GM10847 (cell line): ENCODE measurements around the gene SLC4A7.

Experiments
- POLR2A ChIP-seq: IDR thresholded peaks from 2 replicates; pipeline ENCODE4 v1.6.1; 2011; ENCODE audit not compliant: insufficient read length; ENCODE audit errors: extremely low read depth

Gene SLC4A7

DNA sequence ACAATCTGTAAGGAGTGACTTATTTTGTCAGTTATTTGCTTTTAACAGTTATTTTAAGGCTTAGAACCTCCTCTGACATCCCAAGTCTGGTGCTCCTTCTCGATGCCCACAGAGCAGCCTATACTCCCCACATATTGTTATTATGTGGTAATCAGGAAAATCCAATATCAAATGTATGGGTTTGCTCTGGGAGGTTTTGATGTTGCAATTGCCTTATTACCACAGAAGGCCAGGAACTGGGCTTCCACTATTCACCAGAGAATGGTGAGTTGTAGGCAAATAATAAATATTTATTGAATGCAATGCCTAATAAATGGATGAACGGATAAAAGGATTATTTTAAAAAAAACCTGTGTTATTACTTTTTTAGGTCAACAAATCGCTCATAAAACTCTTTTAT lies 127.2 kb downstream of the SLC4A7 start:
- no peak for TF ChIP-seq POLR2A

DNA sequence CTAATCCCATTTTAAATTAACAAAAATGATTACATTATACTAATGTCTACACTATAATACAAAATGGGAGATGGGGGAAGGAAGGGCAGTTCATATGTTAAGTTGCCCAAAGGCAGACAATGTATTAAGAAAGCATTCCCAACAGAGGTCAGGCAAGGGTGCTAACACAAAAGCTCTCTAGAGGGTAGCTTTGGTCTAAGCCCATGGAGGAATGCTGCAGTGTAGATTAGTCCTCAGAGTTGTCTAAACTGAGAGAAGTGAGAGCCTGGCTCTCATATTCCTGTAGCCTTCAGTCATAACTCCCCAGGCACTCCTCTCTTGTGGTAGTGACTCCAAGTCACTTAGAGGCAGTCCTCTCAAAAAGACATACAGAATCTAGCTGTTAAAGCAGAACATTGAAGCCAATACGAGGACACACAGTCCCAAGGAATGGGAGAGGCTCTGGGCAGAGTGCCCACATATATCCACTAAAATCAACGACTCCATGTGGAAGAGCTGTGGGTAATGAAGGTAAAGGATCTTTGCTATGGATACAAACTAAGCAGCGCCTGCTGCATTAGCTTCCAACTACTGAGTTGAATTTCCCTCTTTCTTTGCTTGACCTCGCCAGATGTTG lies 129.5 kb downstream of the SLC4A7 start:
- TF ChIP-seq POLR2A, result no peak

DNA sequence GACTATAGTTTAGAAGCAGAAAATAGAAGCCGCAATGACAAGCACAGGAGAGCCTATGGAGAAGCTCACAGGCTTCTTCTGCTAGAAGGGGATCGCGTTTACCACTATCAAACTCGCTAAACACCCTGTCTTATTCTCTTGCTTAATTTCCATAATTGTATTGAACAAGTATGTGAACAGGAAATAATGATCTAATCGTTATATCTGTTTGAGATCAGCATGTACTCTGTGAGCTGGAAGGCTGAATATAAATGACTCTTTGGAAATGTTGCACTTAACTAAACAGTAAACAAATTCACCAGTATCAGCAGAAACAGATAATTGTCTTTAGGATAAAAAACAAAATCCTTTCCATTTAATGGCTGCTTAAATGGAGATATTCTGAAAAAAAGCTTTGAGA lies 130.0 kb downstream of the SLC4A7 start:
- TF ChIP-seq POLR2A, result no peak

DNA sequence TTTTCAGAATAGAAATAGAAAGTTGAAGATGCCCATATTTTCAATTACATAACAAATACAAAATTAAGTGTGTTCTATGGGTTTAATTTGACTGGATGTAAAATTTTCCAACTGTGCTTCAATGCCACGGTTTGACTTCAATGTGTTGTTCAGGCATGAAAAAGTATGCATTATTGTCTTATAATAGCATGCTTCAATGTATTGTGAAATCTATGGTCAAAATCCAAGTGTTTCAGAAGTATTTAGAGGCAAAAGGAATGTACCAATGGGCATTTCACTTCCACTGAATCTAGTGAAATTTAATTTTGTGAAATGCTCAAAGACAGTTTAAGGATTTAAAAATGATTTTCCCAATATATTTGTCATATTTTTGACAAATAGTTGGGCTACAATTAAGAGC lies 131.0 kb downstream of the SLC4A7 start:
- TF ChIP-seq POLR2A, result no peak

DNA sequence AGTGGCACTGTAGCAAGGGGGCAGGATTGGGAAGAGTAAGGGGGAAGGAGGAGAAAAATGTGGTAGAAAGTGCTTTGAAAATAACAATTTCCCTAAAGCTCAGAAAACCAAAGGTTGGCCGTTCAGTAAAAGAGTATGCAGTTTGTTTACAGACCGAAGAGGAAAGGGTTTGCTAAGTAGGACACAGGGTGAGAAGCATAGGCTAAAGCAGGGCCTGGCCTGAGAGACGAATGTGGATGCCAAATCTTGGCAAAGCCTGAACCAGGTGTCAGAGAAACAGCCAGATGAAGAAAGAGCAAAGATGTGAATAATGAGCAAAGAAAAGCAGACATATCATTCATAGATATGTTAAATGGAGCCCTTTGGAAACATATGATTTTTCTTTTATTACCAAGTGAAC lies 132.1 kb downstream of the SLC4A7 start:
- no peak for TF ChIP-seq POLR2A

DNA sequence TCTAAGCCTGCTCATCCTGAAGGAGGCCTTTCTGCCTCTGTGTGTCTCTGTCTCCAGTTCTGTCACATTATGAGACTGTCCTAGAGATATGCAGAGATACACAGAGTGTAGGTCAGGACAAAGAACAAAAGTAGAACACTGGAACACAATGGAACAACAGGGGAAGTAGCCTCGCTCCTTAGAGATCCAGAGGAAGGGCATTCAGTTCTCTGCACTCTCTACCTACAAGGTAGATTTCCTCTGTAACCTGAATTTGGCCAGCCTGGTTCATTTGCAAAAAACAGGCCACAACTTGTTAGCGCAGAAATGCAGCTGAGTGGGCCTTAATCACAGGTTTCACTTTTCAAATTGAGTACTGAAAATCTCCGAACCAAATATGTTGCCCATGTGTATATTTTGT lies 134.4 kb downstream of the SLC4A7 start:
- TF ChIP-seq POLR2A, result no peak

DNA sequence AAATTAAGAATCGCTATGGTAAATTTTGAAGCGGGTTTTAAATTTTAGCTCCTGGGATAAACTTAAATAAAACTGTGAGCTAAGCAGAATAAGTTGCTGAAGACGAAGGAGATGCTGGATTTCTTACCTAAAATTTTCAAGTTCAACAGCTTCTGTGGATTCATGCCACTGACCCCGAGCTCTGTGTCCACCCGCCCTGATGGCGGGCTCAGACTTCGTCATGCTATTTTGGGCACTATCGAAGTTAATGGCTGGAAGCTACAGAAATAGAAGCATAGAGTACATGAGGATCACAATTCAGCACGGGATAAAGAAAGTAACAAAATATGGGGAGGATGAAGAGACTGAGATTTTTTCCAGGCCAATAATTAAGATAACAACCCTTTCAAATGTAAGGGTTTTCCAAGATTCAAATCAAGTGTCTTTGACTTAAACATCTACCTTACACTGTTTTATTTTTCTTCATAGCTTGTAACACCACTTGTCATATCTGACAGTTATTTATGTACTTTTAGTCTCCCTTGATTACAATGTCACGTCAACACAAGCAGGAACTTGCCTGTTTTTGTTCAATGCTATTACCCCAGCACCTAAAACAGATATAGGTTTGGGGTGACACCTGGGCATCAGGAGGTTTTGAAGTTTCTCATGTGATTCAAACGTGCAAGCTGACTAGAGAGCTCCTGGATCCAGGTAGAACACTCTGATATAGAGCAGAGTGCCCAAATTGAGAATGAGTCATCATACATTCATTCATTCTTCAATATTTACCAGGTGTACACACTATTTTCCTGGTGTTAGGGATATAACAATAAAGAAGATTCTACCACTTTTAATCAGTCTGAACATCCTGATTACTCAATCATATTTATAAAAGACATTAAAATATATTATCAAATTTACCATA lies 138.0 kb downstream of the SLC4A7 start:
- no peak for TF ChIP-seq POLR2A

DNA sequence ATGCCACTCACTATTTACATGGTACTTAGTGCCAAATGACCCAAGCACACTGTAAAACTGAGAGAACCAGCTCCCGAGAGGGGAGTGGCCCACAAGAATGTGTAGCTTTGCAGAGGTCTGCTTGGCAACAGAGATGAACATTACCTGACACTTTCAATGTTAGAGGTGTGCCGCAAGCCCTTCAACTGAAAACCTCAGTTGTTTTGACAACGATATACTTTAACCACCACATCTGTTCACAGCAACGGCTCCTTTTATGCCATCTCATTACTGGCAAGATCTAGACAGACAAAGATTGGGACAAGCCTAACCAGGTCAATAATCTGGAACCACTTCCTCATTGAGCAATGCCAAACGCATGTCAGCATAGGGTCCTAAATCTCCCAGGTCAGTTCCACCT lies 138.7 kb downstream of the SLC4A7 start:
- no peak for TF ChIP-seq POLR2A

DNA sequence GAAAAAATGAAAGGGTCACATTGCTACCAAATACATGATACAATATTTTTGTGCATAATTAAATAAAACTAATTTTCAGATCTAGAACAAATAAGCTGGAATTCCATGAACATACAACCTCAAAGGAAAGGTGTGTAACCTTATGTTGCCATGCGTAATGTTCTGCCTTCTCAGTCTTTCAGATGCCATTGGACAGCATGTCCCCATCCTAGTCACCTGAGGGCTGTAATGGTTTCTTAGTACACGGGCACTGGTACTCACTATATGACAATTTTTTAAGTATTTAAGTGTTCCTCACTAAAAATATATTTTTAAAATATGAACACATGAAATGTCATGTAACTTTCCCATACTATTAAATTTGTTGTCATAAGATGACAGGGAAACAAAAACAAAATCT lies 139.1 kb downstream of the SLC4A7 start:
- TF ChIP-seq POLR2A, result no peak

DNA sequence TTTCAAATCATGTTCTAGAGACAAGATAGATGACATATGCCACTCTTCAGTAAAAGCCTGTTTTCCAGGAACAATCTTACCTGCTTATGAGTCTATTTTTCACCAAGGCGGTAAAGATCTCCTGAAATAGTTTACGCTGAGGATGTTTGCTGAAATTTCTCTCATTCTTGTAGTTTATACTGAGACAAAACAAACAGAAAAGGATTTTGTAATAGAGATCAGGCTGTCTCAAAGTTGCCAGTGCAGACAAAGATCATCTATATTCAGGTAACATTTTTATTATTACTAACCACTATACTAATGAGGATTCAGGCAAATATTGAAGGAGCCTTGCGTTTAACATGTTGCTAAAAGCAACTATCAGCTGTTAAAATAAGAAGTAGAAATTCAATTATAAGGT lies 140.0 kb downstream of the SLC4A7 start:
- TF ChIP-seq POLR2A, result no peak

DNA sequence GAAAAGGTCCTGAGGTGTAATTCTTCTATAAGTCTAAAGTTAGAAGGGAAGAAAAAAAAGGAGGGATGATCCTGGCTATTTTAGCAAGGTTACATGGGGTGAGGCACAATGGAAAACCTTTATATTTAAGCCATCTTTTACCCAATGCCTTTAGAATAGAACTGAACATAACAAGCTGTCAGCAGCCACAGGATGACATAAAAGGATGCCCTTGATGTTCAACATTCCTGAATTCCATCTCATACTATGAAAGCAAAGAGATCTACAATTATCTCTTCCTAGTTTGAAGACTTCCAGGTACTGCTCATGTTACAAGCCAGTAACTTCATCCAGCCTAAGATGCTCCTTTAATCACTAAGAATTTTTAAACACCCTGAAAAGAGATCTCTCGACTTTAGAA lies 141.9 kb downstream of the SLC4A7 start:
- no peak for TF ChIP-seq POLR2A

DNA sequence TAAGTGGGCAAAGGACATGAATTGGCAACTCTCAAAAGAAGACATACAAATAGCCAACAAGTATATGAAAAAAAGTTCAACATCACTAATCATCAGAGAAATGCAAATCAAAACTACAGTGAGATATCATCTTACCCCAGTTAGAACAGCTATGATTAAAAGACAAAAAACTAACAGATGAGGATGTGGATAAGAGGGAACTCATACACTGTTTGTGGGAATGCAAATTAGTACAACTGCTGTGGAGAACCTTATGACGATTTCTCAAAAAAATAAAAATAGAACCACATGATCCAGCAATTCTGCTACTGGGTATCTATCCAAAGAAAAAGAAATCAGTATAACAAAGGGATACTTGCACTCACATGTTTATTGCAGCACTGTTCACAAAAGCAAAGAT lies 143.7 kb downstream of the SLC4A7 start:
- TF ChIP-seq POLR2A, result no peak

DNA sequence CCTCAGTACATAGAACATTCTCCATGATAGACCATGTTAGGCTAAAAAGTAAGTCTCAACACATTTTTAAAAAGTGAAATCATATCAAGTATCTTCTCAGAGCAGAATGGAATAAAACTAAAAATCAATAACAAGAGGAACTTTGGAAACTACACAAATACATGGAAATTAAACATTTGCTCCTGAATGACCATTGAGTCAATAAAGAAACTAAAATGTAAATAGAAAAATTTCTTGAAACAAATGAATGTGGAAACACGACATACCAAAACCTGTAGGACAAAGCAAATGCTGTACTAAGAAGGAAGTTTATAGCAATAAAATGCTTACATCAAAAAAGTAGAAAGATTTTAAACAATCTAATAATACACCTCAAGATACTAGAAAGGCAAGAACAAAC lies 148.6 kb downstream of the SLC4A7 start:
- TF ChIP-seq POLR2A, result no peak

DNA sequence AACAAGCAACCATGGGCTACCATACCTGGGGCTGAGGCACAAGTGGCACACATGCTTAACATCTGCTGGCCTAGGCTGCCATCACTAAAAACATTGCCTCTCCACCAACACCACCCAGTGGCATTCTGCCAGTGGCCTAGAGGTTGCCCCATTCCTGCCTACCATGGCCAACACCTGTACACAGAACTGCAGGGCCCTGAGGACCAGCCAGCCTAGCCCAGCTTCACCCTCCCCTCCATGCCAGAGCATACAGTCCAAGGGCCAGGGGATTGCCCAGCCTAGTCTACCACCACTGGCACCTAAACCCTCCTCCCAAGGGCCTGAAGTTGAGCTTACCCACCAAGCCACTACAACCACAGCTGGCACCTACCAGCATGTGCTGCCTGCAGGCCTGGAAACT lies 150.3 kb downstream of the SLC4A7 start:
- no peak for TF ChIP-seq POLR2A

DNA sequence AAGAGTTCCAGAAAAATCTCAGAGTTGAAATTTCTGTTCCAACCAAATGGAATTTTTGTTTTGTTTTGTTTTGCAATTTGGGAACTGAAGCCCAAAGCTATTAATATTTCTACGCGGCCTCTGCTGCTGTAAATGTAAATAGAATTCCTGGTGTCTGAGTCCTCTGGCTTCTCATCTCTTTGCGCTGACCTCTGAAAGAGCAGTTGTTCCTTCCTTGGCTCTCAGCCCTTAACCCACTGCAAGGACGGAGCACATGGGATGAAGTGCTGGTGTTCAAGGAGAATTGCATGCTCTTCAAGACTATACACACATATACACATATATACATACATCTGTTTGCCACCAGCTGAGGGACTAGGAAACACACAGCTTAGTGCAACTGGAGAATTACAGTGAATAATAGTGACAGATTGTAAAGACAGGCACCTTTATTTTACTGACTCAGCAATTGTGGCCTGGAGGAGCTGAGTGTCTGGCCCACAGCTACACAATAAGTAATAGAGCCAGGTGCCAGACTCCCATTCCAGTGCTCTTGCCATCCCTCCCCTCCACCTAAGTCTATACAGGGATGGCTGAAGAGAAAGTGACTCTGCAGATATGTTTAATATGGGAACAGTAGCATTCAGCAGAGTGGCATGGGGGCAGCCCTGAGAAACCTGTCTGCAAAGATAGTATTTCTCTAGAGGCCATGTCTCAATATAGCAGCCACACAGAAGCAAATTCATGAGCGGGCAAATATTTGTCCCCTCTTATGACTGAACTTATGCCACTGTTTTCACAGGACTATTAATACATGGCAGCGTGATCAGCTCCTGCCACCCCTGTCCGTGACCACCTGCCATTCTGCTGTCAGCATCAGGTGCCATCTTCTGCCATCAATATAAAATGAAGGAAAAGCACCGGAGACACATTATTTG lies 157.3 kb downstream of the SLC4A7 start:
- TF ChIP-seq POLR2A, result no peak

DNA sequence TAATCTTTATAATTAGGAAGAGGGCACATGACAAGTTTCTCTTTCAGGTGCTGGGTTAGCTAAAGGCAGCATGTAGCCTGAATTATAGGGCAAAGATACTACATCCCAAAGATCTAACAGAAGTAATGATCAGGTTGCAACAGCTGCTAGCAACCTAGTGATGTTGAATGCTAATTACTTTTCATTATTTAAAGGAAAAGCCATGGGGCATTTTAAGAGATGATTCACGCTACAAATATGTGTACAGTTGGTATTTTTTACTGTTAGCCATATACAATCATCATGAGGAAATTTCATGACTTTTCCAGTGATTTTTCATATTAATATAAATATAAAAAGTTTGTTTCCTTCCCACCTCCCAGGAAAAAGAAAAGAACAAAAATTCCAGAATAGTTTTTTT lies 158.0 kb downstream of the SLC4A7 start:
- no peak for TF ChIP-seq POLR2A

DNA sequence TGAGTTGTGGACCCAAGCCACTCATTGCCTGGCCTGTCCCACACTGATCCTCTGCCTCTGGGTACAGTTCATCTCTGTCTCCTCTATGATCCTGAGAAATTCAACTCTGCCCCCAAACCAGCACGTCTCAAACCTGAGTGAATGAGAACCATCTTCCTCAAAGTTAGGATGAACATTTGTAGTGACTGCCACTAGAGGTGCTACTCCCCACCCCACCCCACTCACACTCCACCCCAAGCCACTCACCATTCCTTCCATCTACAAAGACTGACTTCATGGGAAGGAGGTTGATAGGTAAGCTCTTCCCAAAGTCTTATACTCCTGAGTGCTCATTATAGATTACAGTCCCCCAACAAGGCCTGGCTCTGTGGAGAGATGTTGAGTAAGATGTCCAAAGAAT lies 158.8 kb downstream of the SLC4A7 start:
- no peak for TF ChIP-seq POLR2A
